DMS79 treated with DMSO at 0.1 percent for 48 hours (cell line): Measurements from ENCODE around the gene FASN.
"Not testable (repeated sequence)": the region's sequence is repeated elsewhere in the genome, so short reads cannot be mapped to it uniquely, and the experiment has no call there.

ENCODE experiments used
- DNase-seq: peaks from one replicate; lab custom pipeline; 2025; lab: John Stamatoyannopoulos, UW

The FASN gene

GRCh38 chr17:82098169-82098938, at the start of gene FASN:
TSS of gene FASN (minus strand) at chr17:82098236. CDS start at chr17:82096445, 1,791 bp downstream.
- peak; percentile 45 for DNase-seq

GRCh38 chr17:82146663-82147654, 48.9 kb upstream of the FASN start:
- DNase-seq: no peak

GRCh38 chr17:82145550-82146155, 47.6 kb upstream of the FASN start:
- no peak for DNase-seq

GRCh38 chr17:82143333-82143732, 45.3 kb upstream of the FASN start:
- DNase-seq: no peak

- not testable (repeated sequence) for DNase-seq
Measured at GRCh38 chr17:82139961-82140360, 41.9 kb upstream of the FASN start.

GRCh38 chr17:82138511-82138992, 40.5 kb upstream of the FASN start:
- DNase-seq: no peak

- DNase-seq: no peak
Measured at GRCh38 chr17:82134101-82134500, 36.1 kb upstream of the FASN start.

GRCh38 chr17:82133166-82133953, 35.3 kb upstream of the FASN start:
- not testable (repeated sequence) for DNase-seq

- no peak for DNase-seq
Measured at GRCh38 chr17:82129095-82129494, 31.1 kb upstream of the FASN start.

- DNase-seq: no peak
Measured at GRCh38 chr17:82128287-82128686, 30.3 kb upstream of the FASN start.

GRCh38 chr17:82127704-82128103, 29.7 kb upstream of the FASN start:
- no peak for DNase-seq

- DNase-seq: no peak
Measured at GRCh38 chr17:82127315-82127595, 29.2 kb upstream of the FASN start.

- no peak for DNase-seq
Measured at GRCh38 chr17:82126556-82127314, 28.7 kb upstream of the FASN start.

- no peak for DNase-seq
Measured at GRCh38 chr17:82124101-82124500, 26.1 kb upstream of the FASN start.

- DNase-seq: peak; percentile 19
Measured at GRCh38 chr17:82121660-82122629, 23.9 kb upstream of the FASN start.

GRCh38 chr17:82121246-82121645, 23.2 kb upstream of the FASN start:
- no peak for DNase-seq

- DNase-seq: no peak
Measured at GRCh38 chr17:82120148-82120547, 22.1 kb upstream of the FASN start.

- no peak for DNase-seq
Measured at GRCh38 chr17:82118815-82119380, 20.9 kb upstream of the FASN start.

GRCh38 chr17:82118168-82118814, 20.3 kb upstream of the FASN start:
- DNase-seq: no peak
